T47D (cell line): ENCODE measurements around the gene GHR.
"Not testable (repeated sequence)": the region's sequence is repeated elsewhere in the genome, so short reads cannot be mapped to it uniquely, and the experiment has no call there.

Source experiments
- DNase-seq, 2 experiments: peaks; one replicate each; pipeline versions ENCODE4 v3.0.0 to v3.0.0-alpha.2; 2011 to 2012; ENCODE audit warnings: low read depth in 1 of 2, low spot score in 1 of 2
- JUND ChIP-seq: IDR thresholded peaks from 2 replicates; pipeline ENCODE4 v1.6.1; 2012; ENCODE audit warnings: low read depth
- in situ Hi-C: cut with HindIII; loops from 2 replicates; pipeline ENCODE4 v1.10.0; 2016; ENCODE audit warnings: low sequenced_read_pairs, low pct_unique_long_range_greater_than_20kb

The GHR gene

DNA sequence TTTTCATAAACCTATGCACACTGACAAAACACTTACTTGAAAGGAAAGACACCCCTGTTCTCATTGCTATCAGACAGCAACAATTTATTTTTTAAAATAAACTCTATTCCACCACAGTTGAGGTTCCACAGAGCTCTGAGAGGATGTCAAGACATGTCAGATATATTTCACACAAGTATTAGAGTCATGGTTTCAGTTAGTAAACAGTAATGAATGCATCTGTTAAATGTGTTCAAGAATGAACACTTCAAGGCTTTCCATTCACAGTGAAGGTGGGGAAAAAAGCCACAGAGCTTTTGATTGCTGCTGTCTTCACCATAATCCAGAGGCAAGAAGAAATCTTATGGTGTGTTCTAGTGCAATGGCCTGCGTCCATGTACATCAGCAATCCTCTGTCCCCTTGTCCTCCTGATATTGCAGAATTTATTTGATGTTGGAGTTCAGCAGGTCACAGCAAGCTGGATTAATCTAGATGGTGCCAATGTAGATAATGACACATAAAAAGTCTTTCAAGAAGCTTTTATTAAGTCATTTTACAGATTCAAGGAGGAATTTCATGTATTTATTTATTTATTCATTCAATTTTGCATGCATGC is 146.8 kb downstream of the GHR start:
- in situ Hi-C loops: no loop called here
- no peak for DNase-seq
- TF ChIP-seq JUND: no peak

DNA sequence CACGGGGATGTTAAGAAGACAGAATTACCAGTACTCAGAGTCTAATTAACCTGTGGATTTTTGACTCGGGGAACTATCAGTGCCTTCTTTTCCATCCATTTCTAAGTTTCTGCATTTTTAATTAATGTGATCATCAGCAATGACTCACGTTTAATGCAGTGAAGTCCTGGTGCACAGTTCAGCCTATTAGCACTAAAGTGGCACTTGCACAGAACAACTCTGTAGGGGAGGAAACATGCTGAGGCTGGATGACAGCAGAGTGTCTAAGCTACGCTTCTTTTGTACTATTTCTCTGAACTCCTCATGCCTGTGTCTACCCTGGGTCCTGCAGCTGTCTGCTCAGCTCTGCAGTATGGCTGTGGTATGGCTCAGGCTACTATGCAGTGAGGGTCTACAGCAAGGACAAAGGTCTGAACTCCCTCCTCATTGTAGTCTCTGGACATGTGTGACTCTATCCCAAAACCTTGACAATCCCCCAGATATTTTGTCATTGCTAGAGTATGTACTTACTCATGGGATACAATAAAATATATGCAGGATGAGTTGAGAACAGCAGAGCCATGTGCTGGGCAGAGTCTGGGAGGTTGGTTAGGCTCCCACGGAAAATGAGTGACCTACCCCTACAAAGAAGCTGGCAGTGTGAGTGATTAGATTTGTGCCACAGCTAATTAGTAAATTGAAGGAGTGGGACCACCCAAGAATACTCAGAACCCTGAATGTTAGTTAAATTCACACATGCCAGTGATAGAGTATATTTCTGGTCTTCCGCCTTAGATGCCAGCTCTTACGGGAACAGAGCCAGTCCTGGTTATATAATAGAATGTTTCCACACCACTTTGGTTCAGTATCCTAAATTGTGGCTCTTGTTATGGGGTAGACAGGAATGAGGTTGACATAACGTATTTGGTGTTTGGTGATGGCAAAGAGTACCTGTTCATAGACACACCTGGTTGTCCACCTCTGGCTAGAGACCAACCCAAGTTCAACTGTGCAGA is 148.0 kb downstream of the GHR start:
- no peak for TF ChIP-seq JUND
- in situ Hi-C loops: no loop called here
- DNase-seq: no peak

DNA sequence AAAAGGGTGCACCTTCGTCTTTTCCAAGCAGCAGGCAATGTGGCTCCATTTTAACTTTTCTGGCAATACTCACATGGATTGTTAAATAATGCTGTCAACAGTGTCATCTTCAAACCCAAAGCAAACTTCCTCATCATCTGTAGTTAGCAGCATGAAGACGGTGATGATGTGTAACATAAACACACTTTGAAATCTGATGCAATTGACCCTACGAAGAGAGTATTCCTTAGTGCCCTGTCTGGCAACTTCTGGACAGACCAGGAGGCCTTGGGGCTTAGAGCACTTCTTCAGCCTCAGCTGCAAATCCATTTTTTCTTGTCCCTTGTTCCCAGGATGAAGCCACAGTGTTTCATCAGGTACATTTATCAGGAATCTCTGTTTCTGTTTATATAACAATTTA is 149.1 kb downstream of the GHR start:
- no peak for TF ChIP-seq JUND
- peak in 1 of 2 experiments; percentile 64 for DNase-seq
- in situ Hi-C loops: no loop called here

DNA sequence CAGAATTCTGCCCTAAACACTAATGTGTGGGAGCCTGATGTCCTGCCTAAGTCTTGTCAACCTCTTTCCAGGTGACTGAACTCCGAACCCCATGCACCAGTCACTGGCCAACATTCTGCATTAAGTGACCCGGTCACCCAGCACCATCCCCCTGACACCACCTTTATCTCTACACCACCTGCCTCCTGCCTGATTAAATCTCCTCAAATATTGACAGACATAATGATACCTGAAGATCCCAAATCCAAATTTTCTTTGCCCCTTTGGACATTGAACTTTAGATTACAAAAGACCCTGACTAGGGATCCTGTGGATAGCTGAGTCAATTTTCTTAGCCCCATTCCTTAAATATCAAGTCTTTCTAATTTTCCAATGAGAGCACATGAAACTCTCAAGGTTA is 150.1 kb downstream of the GHR start:
- DNase-seq: no peak
- TF ChIP-seq JUND: no peak
- in situ Hi-C loops: no loop called here

DNA sequence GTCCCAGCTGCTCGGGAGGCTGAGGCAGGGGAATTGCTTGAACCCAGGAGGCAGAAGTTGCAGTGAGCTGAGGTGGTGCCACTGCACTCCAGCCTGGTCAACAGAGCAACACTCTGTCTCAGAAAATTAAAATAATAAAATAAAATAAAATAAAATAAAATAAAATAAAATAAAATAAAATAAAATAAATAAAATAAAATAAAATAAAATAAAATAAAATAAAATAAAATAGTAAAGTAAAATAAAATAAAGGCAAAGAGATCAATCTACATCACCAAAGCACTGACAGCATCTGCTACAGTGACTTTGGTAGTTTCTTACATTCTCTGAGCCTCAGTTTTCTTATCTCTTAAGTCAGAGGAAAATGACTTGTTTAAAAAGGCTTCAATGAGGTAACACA is 152.7 kb downstream of the GHR start:
- DNase-seq, in situ Hi-C loops: not testable (repeated sequence)

DNA sequence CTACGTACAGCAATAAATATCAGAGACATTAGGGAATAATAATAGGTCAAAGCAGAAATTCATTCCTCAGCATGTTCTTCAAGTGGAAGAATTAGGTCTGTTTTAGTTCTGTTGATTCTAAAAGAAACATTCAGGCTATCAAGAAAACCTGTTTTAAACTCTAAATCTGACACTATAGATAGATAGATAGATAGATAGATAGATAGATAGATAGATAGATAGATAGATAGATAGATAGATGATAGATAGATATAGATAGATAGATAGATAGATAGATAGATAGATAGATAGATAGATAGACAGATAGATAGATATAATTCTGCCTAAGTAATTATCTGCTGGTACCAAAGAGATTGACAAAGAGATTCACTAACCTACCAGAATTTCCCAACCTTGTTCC is 155.7 kb downstream of the GHR start:
- in situ Hi-C loops, DNase-seq: not testable (repeated sequence)

DNA sequence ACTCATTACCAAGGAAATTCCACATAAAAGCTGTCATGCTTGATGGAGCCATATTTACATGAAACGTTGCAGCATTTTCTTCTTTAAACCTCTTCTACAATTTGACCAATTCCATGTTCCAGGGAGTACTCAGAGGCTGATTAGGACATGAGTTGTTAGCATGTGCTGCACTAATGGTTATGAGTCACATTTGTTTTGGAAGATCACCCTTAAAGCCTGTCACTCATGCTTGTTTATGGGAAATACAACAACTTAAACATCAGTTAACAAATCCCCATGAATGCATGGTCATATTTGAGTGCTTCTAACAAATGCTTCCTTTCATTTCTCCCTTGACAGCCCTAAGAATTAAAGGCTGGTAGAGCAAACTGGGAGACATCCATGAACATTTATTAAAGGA is 156.1 kb downstream of the GHR start:
- no peak for DNase-seq
- in situ Hi-C loops: no loop called here
- TF ChIP-seq JUND: no peak

DNA sequence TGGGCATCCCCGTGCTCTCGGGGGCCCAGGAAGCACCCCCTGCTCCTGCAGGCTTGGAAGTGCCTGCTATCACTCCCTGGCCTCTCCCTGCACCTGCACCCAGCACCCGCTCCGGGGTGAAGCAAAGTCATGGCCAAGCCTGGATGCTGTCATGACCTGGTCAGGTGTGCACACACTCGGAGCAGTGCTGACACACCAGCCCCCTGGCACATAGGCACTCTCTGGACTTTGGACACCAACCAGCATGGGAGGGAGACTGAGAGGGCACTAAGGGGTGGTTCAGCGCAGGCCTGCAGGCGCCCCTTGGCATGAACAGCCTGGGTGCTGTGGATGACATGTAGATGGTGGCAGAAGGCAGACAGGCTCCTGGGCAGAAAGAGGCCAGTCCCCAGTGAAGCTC is 158.6 kb downstream of the GHR start:
- no peak for TF ChIP-seq JUND
- in situ Hi-C loops: no loop called here
- DNase-seq: no peak

DNA sequence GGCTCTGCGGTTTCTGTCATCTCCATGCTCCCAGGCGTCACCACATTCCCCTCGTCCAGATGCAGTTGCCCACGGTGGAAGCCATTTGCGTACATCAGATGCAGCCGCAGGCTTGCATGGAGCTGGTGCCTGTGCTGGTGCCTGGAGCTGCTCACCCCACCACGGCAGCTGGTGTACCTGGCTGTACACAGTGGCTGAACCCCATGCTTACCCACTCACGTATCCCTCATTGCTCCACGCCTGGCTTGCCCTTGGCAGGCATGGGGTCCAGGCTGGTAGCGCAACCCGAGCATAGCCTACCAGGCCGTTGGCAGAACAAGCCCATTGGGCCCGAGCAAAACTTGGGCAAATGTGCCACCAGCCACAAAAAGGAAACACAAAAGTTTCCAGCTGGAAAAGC is 159.5 kb downstream of the GHR start:
- TF ChIP-seq JUND: no peak
- in situ Hi-C loops: no loop called here
- no peak for DNase-seq

DNA sequence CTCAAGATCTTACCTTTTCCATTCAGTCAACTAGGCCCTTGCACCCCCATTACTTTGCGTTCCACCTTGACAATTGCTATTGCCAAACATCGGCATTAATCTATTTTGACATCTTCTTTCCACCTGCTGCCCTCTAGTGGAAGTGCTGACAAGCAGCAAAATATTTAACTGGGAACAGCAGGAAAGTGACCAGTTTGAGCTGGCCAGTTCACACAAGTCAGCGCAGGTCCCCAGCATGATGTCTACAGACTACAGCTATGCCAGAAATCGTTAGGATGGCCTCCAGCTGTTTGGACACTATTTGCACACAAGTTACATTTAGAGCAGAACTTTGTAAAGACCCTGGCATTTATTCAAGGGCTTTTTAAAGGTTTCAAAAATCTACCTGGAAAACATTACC is 160.1 kb downstream of the GHR start:
- in situ Hi-C loops: no loop called here
- TF ChIP-seq JUND: no peak; the same call in 1 of the 2 replicates
- DNase-seq: peak; percentile 67 to 94

DNA sequence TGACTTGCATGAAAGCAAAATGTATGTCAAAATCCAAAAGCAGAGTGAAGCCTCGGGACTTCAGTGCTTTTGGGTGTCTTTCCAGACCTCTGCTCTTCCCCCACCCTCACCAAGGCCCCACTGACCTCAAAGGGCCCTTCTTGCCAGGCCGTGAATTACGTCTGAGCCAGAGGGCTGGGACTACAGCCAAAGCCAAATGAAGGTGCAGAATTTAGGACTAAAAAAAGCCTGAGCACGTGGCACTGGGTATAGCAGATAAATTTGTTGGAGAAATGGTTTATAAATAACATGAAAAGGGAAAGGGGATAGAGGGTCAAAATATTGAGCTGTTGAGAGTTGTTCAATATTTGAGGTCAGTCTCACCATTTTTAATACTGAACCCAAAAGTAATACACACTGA is 163.4 kb downstream of the GHR start:
- in situ Hi-C loops: no loop called here
- DNase-seq: peak in 1 of 2 experiments; percentile 70
- no peak for TF ChIP-seq JUND

DNA sequence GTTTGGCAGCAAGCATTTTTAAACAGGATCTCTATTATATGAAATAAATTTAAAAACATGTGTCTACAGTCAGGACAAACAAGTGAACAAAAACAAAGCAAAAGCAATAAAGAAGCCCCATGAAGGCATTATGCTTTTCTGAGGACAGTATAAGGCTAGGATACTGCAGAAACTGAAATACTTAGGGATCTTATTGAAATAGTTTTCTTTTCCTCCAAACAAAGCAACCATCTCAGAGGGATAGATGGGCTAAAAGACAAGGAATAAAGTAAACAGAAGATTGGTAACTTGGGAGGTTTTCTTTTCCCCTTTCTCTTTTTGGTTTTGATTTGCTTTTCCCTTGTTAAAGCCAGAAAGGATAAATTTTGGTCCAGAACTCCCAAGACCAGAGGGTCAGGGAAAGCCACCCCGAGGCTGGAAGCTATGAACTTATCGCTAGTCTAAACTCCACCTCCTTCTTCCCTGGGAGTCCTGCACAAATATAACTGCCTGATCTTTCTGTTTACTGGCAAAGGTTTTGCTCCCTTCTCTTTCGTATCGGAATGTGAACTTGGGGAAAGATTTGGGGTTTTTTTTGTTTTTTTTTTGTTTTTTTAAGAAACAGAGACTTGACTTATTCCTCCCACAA is 164.0 kb downstream of the GHR start:
- peak in 1 of 2 experiments; percentile 70 for DNase-seq
- TF ChIP-seq JUND: peak; percentile 50; the same call in 1 of the 2 replicates
- in situ Hi-C loops: no loop called here

DNA sequence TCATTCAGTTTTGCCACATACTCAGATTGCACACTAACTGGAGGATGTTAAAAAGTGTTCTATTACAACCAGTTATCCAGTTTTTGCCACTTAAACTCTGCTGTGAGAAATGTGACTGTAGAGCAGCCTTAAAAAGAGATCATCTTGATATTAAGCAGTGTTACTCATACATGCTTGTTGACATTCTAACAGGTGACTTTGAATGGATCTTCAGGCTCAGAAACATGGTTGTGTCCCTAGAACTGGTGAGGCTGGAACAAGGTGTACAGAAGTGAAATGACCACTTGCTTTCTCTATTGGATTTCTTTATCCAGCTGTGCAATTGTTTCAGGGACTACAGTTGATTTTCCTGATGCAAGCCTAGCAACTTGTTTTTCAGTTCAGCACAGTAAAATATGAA is 167.3 kb downstream of the GHR start:
- TF ChIP-seq JUND: no peak
- in situ Hi-C loops: no loop called here

More for the DNA sequence above, 167.3 kb downstream of the GHR start:
- DNase-seq: peak in 1 of 2 experiments; percentile 52
